ENCODE results near the gene SPATC1L. TPM values are rescaled to one million over a fixed set of nuclear protein-coding genes. Genes with fewer than 3 reads are reported as not detected.

SPATC1L gene
- 9.1 TPM for total RNA-seq

DNA sequence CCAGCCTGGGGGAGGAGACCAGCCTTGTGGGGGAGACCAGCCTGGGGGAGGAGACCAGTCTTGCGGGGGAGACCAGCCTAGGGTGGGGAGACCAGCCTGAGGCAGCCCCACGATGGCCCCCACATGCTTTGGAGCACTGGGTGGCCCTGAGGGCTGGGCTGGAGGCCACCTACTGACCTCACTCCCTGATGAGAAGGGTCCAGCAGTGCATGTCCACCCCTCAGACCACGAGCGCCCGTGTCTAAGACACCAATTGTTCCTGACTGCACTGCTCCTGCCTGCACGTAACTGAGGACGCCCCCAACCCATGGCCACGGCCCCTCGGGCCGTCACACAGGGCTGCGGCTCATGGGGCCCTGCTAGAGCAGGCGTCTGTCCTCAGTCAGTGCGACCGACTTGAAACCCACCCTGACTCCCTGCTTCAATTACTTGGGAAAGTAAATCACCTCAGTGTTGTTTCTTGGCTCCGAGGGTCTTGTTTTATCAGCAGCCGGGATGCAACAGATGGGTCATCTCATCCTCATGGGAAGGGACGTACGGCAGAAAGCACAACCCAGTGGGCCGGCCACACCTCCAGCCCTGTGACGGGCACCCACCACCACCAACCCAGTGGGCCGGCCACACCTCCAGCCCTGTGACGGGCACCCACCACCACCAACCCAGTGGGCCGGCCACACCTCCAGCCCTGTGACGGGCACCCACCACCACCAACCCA lies at the start of gene SPATC1L:
TSS of gene SPATC1L (minus strand) at position 550 of the 715 bp plus-strand sequence. CDS start 1,643 bp downstream, outside the sequence.

DNA sequence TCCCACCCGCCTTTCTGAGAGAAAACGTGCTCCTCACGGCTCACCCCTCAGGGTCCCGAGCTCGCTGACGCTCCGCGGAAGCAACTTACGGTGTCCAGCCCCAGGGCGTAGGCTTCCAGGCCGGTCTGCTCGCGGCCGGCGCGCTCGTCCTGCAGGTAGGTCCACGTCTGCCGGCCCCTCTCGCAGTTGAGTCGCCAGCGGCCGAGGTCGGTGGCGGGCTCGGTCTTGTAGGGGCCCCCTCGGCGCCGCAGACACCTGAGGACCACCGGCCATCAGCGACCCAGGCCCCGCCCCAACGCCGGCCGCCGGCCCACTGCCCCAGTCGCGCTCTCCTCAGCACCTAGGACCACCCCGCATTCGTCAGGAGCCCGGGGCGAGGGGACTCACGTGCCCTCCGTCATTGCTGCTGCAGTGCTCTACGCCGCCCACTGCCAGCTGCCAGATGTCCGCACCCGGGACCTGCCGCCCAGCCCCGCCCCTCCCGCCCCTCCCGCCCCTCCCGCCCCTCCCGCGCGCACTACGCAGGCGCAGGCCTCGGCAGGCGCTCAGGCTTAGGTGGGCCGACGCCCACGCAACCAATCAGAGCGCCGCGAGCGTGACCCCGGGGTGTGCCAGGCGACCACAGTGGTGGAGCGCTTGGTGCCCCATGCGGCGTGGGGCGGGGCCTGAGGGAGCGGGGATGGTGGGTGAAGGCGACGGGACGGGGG lies 44.2 kb upstream of the SPATC1L start, which contains the start of gene LSS:
TSS of gene LSS (minus strand) at position 430 of the 707 bp plus-strand sequence. CDS start at position 401, 29 bp downstream.

DNA sequence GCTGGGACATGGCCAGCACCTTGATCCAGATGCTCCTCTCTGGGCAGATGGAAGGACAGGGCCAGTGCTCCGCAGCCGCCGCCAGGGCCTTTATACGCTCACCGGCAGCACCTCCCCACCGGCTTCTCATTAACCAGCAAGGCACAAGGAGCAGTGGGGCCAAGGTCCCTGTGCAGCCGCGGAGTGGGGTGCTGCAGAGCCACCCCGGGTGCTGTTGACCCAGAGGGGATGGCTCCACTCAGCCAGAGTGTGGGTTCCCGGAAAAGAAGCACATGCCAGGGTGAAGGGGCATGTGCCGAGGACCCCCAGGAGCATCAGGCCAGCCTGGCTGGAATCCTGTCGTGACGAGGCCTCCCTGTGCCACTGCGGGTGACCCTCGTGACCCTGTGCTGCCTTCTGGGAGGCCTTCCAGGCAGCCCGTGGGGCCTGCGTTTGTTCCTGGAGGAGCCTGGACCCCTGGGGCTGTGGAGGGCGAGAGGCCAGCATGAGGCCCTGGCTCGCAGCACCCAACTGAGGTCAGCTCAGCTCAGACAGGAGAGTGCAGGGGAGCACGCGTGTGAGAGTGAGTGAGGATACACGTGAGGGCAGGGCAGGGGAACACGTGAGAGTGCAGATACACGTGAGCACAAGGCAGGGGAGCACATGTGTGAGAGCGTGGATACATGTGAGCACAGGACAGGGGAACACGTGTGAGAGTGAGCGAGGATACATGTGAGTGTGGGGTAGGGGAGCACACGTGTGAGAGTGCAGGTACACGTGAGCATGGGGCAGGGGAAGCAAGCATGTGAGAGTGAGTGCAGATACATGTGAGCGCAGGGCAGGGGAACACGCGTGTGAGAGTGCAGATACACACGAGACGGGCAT lies 28.5 kb downstream of the SPATC1L start, which contains the start of gene FTCD:
TSS of gene FTCD (minus strand) at position 66 of the 864 bp plus-strand sequence. CDS start at position 10, 56 bp downstream.

Other genes with a start within 250 kb of the SPATC1L start
- gene COL6A1, start 202.7 kb downstream of the SPATC1L start, total RNA-seq = 489 TPM
- 631 TPM for gene COL6A2, start 86.3 kb downstream of the SPATC1L start, total RNA-seq
- gene FTCD, start 28.9 kb downstream of the SPATC1L start, total RNA-seq = 1.1 TPM
- gene LSS, start 44.3 kb upstream of the SPATC1L start, total RNA-seq = 56.3 TPM
- 125 TPM for gene MCM3AP, start 101.2 kb upstream of the SPATC1L start, total RNA-seq
- gene YBEY, start 101.9 kb upstream of the SPATC1L start, total RNA-seq = 20.6 TPM
- gene C21orf58, start 139.4 kb upstream of the SPATC1L start, total RNA-seq = 9.3 TPM
- gene PCNT, start 139.7 kb upstream of the SPATC1L start, total RNA-seq = 32.8 TPM